Right kidney (tissue), 1 donor: Measurements from ENCODE around the gene HAT1.
A peak's percentile ranks its signal among the peaks of the same experiment; 100 is the strongest.
"Not testable (repeated sequence)": the region's sequence is repeated elsewhere in the genome, so short reads cannot be mapped to it uniquely, and the experiment has no call there.

Source experiments
- DNase-seq: peaks from one replicate; pipeline ENCODE4 v3.0.0-alpha.2; 2016

The HAT1 gene

DNA sequence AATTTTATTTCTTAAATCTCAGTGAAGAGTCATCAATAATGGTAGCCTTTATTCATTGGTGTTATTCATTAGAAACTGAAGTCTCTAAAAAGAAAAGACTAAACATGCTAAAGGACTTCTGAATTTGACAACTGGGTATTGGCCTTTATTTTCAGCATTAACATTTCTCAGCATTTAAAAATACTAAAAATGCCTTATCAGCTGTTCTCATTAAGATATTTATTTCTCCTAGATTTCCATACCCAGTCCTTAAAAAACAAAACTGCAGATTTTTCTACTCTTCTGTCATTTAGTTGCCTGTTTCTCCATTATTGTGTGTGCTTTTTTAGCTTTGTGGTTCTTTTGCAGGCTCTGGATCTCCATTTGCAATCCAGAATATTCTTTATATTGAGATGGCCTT, 46.2 kb downstream of the HAT1 start:
- no peak for DNase-seq

DNA sequence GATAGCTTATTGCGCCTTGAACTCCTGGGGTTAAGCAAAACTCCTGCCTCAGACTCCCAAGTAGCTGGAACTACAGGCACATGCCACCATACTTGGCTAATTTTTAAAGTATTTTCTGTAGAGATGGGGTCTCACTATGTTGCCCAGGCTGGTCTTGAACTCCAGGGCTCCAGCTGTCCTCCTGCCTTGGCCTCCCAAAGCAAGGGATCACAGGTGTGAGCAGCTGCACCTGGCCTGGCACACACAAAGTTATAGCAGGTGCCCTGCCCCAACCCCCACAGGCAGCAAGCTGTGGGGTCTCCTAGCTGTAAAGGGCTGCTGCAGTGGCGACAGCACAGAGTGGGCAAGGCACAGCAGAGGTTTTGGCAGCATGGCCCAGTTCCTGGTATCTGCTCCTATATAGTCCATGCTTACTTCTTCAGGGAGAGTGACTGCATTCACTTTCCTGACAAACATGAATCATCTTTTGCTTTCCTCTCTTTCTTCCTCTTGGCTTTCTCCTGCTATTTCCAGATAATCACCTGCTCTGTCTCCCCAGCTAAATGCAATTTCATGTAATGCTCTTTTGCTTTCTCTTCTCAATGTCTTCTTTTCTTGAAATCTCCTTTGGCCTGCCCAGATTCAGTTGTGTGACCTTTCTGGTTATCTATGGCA, 50.2 kb downstream of the HAT1 start:
- DNase-seq, result no peak

DNA sequence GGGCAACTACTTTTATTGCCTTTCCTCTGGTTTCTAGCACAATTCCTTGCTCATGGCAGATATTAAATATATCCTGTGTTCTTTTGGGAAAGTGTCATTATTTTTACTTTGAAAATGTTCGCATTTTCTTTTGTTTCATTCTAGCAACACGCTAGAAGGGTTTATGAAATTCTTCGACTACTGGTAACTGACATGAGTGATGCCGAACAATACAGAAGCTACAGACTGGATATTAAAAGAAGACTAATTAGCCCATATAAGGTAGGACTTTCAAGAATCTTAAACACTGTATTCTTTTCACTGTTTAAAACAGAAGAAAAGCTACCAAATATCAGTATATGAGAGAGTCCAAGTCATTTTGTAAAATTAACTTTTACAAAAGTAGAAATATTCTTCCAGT, 56.8 kb downstream of the HAT1 start:
- DNase-seq, result no peak

DNA sequence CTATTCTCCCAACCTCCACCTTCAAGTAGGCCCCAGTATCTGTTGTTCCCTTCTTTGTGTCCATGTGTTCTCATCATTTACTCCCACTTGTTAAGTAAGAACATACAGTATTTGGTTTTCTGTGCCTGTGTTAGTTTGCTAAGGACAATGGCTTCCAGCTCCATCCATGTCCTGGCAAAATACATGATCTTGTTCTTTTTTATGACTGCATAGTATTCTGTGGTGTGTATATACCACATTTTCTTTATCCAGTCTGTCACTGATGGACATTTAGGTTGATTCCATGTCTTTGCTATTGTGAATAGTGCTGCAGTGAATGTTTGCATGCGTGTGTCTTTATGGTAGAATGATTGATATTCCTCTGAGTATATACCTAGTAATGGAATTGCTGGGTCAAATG, 61.7 kb downstream of the HAT1 start:
- DNase-seq, result not testable (repeated sequence)

DNA sequence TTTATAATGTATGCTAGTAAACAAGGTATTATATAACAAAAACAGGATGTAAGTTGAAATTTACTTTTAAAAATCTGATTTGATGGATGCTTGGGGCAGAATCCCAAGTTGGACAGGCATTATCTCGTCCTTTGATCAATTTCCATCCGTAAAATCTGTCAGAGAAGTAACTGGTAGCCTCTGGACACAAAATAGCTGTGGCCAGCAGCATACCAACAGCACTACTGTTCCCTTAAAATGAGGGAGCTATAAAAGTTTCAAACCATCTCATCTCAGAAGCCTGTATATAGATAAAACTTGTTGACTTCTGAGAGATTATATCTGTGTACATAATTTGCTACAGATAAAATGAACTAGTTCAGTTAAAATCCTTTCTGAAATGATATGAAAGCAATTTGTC, 62.8 kb downstream of the HAT1 start:
- DNase-seq, result no peak

GRCh38 chr2:171986778-171987177, 64.5 kb downstream of the HAT1 start:
- no peak for DNase-seq

- no peak for DNase-seq
Measured at GRCh38 chr2:171991027-171991426, 68.8 kb downstream of the HAT1 start.

- no peak for DNase-seq
Measured at GRCh38 chr2:171995586-171995985, 73.3 kb downstream of the HAT1 start.

DNA sequence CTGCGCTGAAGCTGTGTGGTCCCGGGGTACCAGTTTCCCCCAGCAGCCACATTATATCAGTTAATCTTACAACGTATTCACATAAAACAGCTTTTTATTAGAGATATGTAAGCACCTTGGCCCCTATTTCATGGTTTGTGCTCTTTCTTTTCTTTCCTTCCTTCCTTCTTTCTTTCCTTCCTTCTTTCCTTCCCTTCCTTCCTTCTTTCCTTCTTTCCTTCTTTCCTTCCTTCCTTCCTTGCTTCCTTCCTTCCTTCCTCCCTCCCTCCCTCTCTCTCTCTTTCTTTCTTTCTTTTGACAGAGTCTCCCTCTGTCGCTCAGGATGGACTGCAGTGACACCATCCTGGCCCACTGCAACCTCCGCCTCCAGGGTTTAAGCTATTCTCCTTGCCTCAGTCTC, 73.8 kb downstream of the HAT1 start:
- DNase-seq, result no peak

DNA sequence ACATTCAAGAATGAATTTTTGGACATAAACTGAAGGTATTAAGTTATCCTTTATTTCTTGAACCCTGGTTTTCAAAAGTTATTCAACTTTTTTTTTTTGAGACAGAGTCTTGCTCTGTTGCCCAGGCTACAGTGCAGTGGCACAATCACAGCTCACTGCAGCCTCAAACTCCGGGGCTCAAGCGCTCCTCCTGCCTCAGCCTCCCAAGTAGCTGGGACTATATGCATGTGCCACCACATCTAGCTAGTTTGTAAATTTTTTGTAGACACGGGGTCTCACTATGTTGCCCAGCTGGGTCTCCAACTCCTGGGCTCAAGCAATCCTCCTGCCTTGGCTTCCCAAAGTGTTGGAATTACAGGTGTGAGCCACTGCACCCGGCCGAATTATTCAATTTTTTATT, 74.8 kb downstream of the HAT1 start:
- DNase-seq, result not testable (repeated sequence)

GRCh38 chr2:171999161-171999560, 76.9 kb downstream of the HAT1 start:
- no peak for DNase-seq

- peak; percentile 89 for DNase-seq
Measured at GRCh38 chr2:171999604-172000469, 77.6 kb downstream of the HAT1 start, which contains the start of gene METAP1D. TSS of gene METAP1D (plus strand) at chr2:171999953. CDS start at chr2:171999970, 17 bp downstream.

DNA sequence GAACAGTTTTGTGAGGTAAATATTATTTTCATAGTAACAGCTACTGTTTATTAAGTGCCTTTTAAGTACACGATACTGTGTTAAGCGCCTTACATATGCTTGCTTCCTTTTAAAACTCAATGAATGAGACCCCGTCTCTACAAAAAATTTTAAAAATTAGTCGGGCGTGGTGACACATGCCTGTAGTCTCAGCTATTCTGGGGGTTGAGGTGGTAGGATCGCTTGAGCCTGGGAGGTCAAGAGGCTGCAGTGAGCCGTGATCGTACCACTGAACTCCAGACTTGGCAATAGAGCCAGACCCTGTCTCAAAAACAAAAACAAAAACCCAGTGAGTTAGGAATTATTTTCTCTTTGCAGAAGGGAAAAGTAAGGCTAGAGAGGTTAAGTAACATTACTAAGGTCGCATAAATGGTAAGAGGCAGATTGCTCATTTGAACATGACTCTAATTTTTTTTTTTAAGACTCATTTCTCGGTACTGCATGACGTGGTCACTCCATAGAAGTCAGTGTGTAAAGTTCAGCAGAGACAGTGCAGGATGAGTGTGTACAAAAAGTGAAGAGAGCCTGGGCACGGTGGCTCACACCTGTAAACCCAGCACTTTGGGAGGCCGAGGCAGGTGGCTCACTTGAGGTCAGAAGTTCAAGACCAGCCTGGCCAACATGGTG, 78.6 kb downstream of the HAT1 start:
- no peak for DNase-seq

GRCh38 chr2:172007372-172007771, 85.1 kb downstream of the HAT1 start:
- DNase-seq, result no peak

- no peak for DNase-seq
Measured at GRCh38 chr2:172009823-172010222, 87.6 kb downstream of the HAT1 start.

DNA sequence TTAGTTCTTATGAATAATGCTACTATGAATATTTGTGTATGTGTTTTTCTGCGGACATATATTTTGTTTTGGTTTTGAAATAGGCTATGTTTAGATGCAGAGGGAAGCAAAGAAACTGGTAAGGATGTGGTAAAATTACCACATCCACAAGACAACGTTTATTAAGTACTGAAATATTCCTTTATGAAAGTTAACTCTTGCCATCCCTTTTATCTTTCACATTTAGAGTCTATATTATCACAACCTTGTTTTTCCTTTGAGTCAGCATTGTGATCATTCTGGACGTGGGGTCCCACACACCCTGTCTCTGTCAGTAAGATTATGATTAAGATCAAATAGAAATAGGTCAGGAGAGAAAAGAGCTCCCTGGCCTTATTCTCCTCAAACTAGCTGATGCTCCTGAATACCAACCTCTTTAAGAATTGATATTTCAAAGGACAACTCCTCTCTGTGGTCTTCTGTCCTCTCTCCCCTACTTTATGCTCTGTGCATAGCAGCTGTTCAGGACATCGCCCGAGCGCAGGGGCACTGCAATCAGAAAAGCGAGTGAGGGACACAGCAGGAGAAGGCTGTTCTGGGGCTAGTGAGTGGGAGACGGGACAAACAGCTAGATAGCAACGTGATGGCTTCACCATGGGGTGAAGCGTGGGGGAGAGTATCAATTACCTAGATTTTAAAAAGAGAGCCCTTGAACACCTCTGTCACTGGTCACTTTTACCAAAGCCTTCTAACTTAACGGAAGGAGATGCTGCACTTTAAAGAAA, 89.7 kb downstream of the HAT1 start:
- peak; percentile 17 for DNase-seq

DNA sequence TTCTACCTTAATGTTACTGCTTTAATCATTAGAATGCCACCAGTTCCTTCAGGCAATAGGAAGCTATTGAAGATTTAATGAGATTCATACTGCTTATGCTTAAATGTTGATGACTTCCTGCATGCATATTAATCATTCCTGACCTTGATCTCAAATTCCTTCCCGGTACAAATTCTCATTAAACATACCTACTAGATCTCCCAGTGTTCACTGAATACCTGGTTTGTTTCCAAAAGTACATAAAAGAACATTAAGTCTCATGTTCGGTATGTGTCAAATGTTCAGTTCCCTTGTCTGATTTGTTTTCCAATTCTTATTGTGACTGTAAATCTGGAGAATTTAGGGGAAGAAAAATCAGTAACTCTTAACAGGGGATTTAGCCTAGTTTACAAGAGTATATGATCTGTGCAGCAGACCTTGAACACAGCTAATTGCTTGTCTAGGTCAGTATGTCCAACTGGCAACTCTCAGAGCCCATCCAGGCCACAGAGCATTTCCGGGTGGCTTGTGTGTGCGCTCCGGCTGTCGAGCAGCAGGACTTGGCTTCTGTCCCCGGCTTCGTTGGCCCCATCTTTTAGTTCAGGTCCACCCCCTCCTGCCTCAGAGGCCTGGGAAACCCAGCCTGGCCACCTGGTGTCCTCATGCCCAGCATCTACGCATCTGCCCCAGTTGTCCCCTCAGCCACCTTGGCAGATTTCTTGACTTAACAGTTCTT, 90.6 kb downstream of the HAT1 start:
- peak; percentile 29 for DNase-seq

- no peak for DNase-seq
Measured at GRCh38 chr2:172013396-172013795, 91.1 kb downstream of the HAT1 start.

DNA sequence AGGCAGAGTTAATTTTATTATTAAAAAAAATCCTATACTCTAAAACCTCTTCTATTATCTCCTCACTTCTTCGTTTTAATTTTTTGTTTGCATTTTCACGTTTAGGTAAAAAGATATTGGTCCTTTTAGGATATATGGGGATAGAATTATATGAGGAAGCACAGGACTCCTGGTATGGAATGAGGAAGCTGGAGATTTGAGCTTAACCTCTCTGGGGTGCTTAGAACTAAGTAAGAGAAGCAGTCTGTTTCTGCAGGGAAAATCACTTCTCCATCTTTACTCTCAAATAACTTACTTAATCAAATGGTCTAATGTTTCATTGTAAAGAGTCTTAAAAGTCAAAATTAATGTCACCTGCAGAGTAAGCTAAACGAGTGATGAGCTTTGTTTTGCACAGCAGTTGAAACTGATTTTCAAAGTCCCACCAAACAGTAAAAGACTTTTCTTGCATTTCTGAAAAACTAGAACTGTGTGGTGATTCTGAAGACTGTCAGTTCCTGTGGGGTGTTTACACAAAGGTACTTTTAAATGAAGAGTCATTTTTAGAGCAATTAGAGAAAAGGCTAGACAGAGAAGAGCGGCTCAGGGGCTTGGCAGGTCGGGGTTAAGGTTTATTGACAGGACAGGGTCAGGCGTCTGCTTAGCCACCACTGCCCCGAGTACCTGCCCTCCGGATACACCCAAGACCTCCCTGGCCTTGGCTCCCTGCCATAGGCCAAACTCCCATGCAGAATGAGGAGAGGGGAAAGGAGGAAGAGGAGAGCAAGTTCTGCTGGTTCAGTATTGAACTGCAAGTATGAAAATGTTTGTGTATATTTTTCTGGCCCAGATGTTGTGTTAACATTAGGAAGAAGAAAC, 99.0 kb downstream of the HAT1 start:
- DNase-seq, result no peak

- no peak for DNase-seq
Measured at GRCh38 chr2:172021955-172022354, 99.7 kb downstream of the HAT1 start.

GRCh38 chr2:172031536-172031935, 109.3 kb downstream of the HAT1 start:
- DNase-seq, result no peak
